DOHH2 (cell line): Measurements from ENCODE around the gene CD177.
"Not testable (repeated sequence)": the region's sequence is repeated elsewhere in the genome, so short reads cannot be mapped to it uniquely, and the experiment has no call there.

Source experiments
- H3F3A ChIP-seq: fragments of 200-600 bp; sonication (generic), shearing (Covaris generic); 2 replicates; pipeline ENCODE4 v1.6.0; 2016; ENCODE audit warnings: antibody characterized with exemption, mild to moderate bottlenecking; ENCODE audit not compliant: control insufficient read depth, insufficient read depth
- H3K27ac ChIP-seq: fragments of 200-600 bp; sonication (generic); 2 replicates; pipeline ENCODE4 v1.5.1; 2014; ENCODE audit warnings: low read depth, mild to moderate bottlenecking, low read length, moderate library complexity
- H3K27me3 ChIP-seq: fragments of 200-600 bp; sonication (generic); 2 replicates; pipeline ENCODE4 v1.6.1; 2014; ENCODE audit warnings: mild to moderate bottlenecking, low read length, mixed read lengths; ENCODE audit not compliant: control insufficient read depth
- H3K36me3 ChIP-seq: fragments of 200-600 bp; sonication (generic); 2 replicates; pipeline ENCODE4 v1.6.1; 2014; ENCODE audit warnings: mild to moderate bottlenecking, low read length, moderate library complexity, mixed read lengths; ENCODE audit not compliant: control insufficient read depth
- H3K4me1 ChIP-seq: fragments of 200-600 bp; sonication (generic); 2 replicates; pipeline ENCODE4 v1.6.1; 2014; ENCODE audit warnings: mild to moderate bottlenecking, low read length, mixed read lengths; ENCODE audit not compliant: control insufficient read depth
- H3K4me2 ChIP-seq: fragments of 200-600 bp; sonication (generic); 2 replicates; pipeline ENCODE4 v1.6.0; 2014; ENCODE audit warnings: mild to moderate bottlenecking, low read length, moderate library complexity
- H3K4me3 ChIP-seq: fragments of 200-600 bp; sonication (generic); 2 replicates; pipeline ENCODE4 v1.5.1; 2014; ENCODE audit warnings: mild to moderate bottlenecking, low read length, mixed read lengths
- H3K79me2 ChIP-seq: fragments of 200-600 bp; sonication (generic); 2 replicates; pipeline ENCODE4 v1.6.1; 2014; ENCODE audit warnings: mild to moderate bottlenecking, low read length, mixed read lengths; ENCODE audit not compliant: control insufficient read depth
- H3K9me2 ChIP-seq: fragments of 200-600 bp; sonication (generic); replicated peaks from 2 replicates; pipeline ENCODE4 v1.6.1; 2014; ENCODE audit warnings: mild to moderate bottlenecking, low read length, mixed read lengths; ENCODE audit not compliant: control insufficient read depth
- H3K9me3 ChIP-seq: fragments of 200-600 bp; sonication (generic); 2 replicates; pipeline ENCODE4 v1.6.1; 2014; ENCODE audit warnings: antibody characterized with exemption, low read length, mixed read lengths; ENCODE audit not compliant: control insufficient read depth, insufficient read depth
- H4K20me1 ChIP-seq: fragments of 200-600 bp; sonication (generic); 2 replicates; pipeline ENCODE4 v1.6.0; 2014; ENCODE audit warnings: low read depth, mild to moderate bottlenecking, antibody characterized with exemption, low read length, moderate library complexity; ENCODE audit not compliant: control insufficient read depth, insufficient read depth
- CTCF ChIP-seq: fragments of 200-600 bp; sonication (generic); IDR thresholded peaks from one replicate; pipeline ENCODE4 v1.5.1; 2014; ENCODE audit warnings: antibody characterized with exemption, mild to moderate bottlenecking, low read depth, low read length; ENCODE audit not compliant: poor library complexity, severe bottlenecking
- EZH2phosphoT487 ChIP-seq: fragments of 200-600 bp; sonication (generic); IDR thresholded peaks from 2 replicates; pipeline ENCODE4 v1.6.1; 2017; ENCODE audit warnings: borderline replicate concordance, mild to moderate bottlenecking, antibody characterized with exemption, low read length, moderate library complexity, mixed read lengths

The CD177 gene

GRCh38 chr19:43320546-43320945 lies 32.9 kb upstream of the CD177 start:
- H3K27me3 ChIP-seq, result no peaks in the 10 kb centered on the region
- H3K27ac ChIP-seq, result no peak overlapping the region
- no peaks in the 10 kb centered on the region for H3K4me1 ChIP-seq
- TF ChIP-seq CTCF (no peak), EZH2phosphoT487 (no peak)
- no peaks in the 10 kb centered on the region for H4K20me1 ChIP-seq
- no peaks in the 10 kb centered on the region for H3F3A ChIP-seq
- H3K36me3 ChIP-seq, result no peaks in the 10 kb centered on the region
- no peak overlapping the region for H3K4me2 ChIP-seq
- H3K79me2 ChIP-seq, result no peaks in the 10 kb centered on the region
- no peaks in the 10 kb centered on the region for H3K9me3 ChIP-seq
- no peaks in the 10 kb centered on the region for H3K9me2 ChIP-seq
- H3K4me3 ChIP-seq, result no peak overlapping the region

- not testable (repeated sequence) for H3K27me3 ChIP-seq, H3F3A ChIP-seq, H4K20me1 ChIP-seq, H3K4me3 ChIP-seq, H3K36me3 ChIP-seq, H3K79me2 ChIP-seq, H3K4me2 ChIP-seq, H3K9me3 ChIP-seq, H3K9me2 ChIP-seq, H3K27ac ChIP-seq, H3K4me1 ChIP-seq
Measured at GRCh38 chr19:43326761-43327160, 26.7 kb upstream of the CD177 start.

GRCh38 chr19:43328561-43328960 lies 24.9 kb upstream of the CD177 start:
- H3K4me3 ChIP-seq, H3K36me3 ChIP-seq, H3F3A ChIP-seq, H3K4me1 ChIP-seq, H3K9me2 ChIP-seq, H3K4me2 ChIP-seq, H4K20me1 ChIP-seq, H3K79me2 ChIP-seq, H3K27ac ChIP-seq, H3K9me3 ChIP-seq, H3K27me3 ChIP-seq: not testable (repeated sequence)

GRCh38 chr19:43329049-43329448 lies 24.4 kb upstream of the CD177 start:
- H4K20me1 ChIP-seq, H3F3A ChIP-seq, H3K4me1 ChIP-seq, H3K4me2 ChIP-seq, H3K9me3 ChIP-seq, H3K9me2 ChIP-seq, H3K27me3 ChIP-seq, H3K79me2 ChIP-seq, H3K36me3 ChIP-seq, H3K27ac ChIP-seq, H3K4me3 ChIP-seq: not testable (repeated sequence)

GRCh38 chr19:43329989-43330388 lies 23.5 kb upstream of the CD177 start:
- no peaks in the 10 kb centered on the region for H3F3A ChIP-seq
- no peaks in the 10 kb centered on the region for H3K9me2 ChIP-seq
- H3K4me1 ChIP-seq, result no peaks in the 10 kb centered on the region
- no peaks in the 10 kb centered on the region for H4K20me1 ChIP-seq
- no peak overlapping the region for H3K4me3 ChIP-seq
- no peaks in the 10 kb centered on the region for H3K36me3 ChIP-seq
- no peak overlapping the region for H3K27ac ChIP-seq
- no peak for TF ChIP-seq EZH2phosphoT487
- TF ChIP-seq CTCF, result no peak
- no peaks in the 10 kb centered on the region for H3K79me2 ChIP-seq
- H3K9me3 ChIP-seq, result no peaks in the 10 kb centered on the region
- no peaks in the 10 kb centered on the region for H3K27me3 ChIP-seq
- H3K4me2 ChIP-seq, result no peak overlapping the region
